ENCODE results near the gene PPP4R3B.

Gene PPP4R3B

GRCh38 chr2:55511508-55512124 lies 105.8 kb downstream of the PPP4R3B start:
- peak; percentile 73 for DNase-seq (ENCODE audit: low read depth)

DNA sequence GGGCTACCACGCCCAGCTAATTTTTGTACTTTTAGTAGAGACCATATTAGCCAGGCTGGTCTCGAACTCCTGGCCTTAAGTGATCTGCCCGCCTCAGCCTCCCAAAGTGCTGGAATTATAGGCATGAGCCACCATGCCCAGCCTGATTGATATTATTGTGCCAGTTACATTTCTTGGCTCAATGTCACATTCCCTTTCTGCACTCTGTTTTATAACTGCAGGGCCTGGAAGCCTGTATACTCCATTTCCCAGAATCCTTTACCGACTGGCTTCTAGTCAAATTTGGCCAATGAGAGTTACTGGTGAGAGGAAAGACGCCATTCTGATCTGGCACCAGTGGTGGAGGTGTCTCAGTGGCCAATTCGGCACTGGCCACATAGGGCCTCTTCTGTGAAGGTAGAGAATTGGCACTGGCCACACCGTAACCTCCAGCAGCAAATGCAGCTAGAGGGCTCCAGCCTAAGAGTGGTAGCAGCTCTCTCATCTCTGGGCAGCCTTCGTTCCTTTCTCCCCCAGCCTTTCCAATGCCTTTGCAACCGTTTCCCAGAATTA lies 114.8 kb downstream of the PPP4R3B start:
- no peak for DNase-seq (ENCODE audit: low read depth)

DNA sequence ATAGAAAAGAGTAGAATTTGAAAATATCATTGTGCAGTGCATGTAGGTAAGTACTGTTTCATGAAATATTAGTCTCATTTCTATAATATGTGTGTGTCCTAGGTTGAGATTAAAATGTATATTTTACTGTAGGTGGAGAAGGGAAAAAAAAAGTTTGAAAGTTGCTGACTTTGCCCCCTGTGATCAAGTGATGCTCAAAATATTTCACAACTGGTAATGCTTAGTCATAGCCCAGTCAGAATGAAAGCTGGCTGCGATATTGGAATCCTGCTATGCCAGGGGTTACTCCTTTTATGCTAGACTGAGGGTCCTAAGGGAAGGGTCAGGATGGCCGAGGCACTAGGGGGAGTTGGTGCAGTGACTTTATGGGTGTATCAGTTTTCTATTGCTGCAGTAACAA lies 117.4 kb downstream of the PPP4R3B start:
- DNase-seq (ENCODE audit: low read depth): peak; percentile 80

DNA sequence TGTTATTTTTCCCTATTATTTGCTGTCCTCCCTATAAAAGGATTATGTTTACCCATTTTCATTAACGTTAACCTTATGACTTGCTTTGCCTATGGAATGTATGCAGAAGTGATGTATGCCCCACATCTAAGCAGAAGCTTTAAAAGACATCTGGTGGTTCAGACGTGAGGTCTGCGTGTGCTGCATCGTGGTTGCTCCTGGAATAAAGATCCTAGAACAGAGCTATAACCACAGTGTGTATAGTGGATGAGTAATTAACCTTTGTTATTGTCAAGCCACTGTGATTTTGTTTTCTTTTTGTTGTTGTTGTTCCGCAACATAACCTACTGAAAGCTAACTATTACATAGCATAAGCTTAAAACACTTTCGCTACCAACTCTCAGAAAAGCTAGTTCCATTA lies 118.8 kb downstream of the PPP4R3B start:
- peak; percentile 55 for DNase-seq (ENCODE audit: low read depth)

Measured in ELR (cell line).